Gastroesophageal sphincter (tissue), 3 donors: ENCODE measurements around the gene NFIL3.

Source experiments
- POLR2A ChIP-seq, 2 donors: fragments of 450-650 bp; IDR thresholded peaks; one replicate each; pipeline ENCODE4 v1.6.1; 2017; ENCODE audit warnings: antibody characterized with exemption in 2 of 2, mild to moderate bottlenecking in 2 of 2, moderate library complexity in 1 of 2
- POLR2AphosphoS5 ChIP-seq: sonication (generic); formaldehyde crosslinking; IDR thresholded peaks from one replicate; pipeline ENCODE4 v1.6.1; 2017; ENCODE audit warnings: antibody characterized with exemption
- TF ChIP-seq, protein P1 (sequence below), 4 experiments: fragments of 200-600 bp in 2 of 4; fragments of 450-650 bp in 2 of 4; sonication (generic) in 1 of 4; IDR thresholded peaks; one replicate each; pipeline ENCODE4 v1.5.1; 2017 to 2019; ENCODE audit warnings: antibody characterized with exemption in 4 of 4, mild to moderate bottlenecking in 2 of 4, moderate library complexity in 2 of 4

DNA sequence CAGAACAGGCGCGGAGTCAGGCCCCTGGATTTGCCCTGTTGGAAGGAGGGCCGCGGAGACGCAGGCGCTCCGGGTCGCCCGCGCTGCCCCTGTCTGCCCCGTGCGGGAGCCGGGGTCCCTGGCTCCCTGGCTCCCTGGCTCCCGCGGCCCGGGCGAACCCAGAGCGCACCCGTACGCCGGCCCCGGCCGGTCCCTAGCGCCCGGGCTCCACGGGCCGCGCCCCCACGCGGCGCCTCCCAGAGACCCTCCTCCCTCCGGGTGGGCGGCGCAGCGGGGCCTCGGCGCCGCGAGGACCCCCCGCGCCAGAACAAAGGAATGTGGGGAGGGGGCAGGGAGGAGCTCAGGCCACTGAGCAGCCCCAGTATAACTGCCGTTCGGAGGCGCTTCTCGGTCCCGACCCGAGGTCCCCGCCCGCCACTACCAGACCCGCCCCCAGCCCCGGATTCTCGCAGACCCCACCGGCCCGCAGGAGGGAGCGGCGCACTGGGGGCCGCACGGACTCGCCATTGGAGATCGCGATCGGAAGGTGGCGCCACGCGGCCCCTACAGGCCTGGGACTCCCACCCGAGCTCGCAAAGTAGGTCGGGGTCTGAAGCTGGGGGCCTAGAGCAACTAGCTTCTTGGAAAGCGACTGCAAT lies 2.4 kb downstream of the NFIL3 start:
- TF ChIP-seq POLR2A (IDR thresholded peaks at IDR 0.05): no peak
- TF ChIP-seq, protein P1, sequence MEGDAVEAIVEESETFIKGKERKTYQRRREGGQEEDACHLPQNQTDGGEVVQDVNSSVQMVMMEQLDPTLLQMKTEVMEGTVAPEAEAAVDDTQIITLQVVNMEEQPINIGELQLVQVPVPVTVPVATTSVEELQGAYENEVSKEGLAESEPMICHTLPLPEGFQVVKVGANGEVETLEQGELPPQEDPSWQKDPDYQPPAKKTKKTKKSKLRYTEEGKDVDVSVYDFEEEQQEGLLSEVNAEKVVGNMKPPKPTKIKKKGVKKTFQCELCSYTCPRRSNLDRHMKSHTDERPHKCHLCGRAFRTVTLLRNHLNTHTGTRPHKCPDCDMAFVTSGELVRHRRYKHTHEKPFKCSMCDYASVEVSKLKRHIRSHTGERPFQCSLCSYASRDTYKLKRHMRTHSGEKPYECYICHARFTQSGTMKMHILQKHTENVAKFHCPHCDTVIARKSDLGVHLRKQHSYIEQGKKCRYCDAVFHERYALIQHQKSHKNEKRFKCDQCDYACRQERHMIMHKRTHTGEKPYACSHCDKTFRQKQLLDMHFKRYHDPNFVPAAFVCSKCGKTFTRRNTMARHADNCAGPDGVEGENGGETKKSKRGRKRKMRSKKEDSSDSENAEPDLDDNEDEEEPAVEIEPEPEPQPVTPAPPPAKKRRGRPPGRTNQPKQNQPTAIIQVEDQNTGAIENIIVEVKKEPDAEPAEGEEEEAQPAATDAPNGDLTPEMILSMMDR (IDR thresholded peaks at IDR 0.05): peak in 1 of 4 experiments; percentile 64
- TF ChIP-seq POLR2AphosphoS5: no peak
